K562 (cell line): ENCODE measurements around the gene BDKRB2. TPM values are rescaled to one million over a fixed set of nuclear protein-coding genes. Genes with fewer than 3 reads are reported as not detected.
A peak's percentile ranks its signal among the peaks of the same experiment; 100 is the strongest.

ENCODE experiments used
- DMBX1 ChIP-seq: fragments of 250-450 bp; sonication (Bioruptor Pico); IDR thresholded peaks from 2 replicates; pipeline ENCODE4 v1.8.0; 2022; ENCODE audit warnings: inconsistent platforms, mild to moderate bottlenecking, moderate library complexity, borderline replicate concordance
- E2F6 ChIP-seq, 2 experiments: IDR thresholded peaks; 2 replicates each; pipeline ENCODE4 v1.6.1; 2011; ENCODE audit warnings: borderline replicate concordance in 1 of 2, control low read depth in 1 of 2, low read depth in 1 of 2, low read length in 1 of 2, mild to moderate bottlenecking in 1 of 2, mixed read lengths in 1 of 2, moderate library complexity in 1 of 2; ENCODE audit not compliant: insufficient read depth in 1 of 2, insufficient read length in 1 of 2, poor library complexity in 1 of 2, severe bottlenecking in 1 of 2; ENCODE audit errors: extremely low read depth in 1 of 2
- MGA ChIP-seq: fragments of 450-650 bp; IDR thresholded peaks from 2 replicates; pipeline ENCODE4 v1.6.1; 2016; ENCODE audit warnings: mild to moderate bottlenecking, moderate library complexity
- MYC ChIP-seq, 2 experiments: fragments of 250-450 bp in 1 of 2; sonication (Bioruptor Pico) in 1 of 2; IDR thresholded peaks; 2 replicates each; pipeline versions ENCODE4 v1.5.1 to v1.6.1; 2012 to 2021; ENCODE audit warnings: low read depth in 2 of 2, borderline replicate concordance in 1 of 2, improper control_type of control experiment in 1 of 2, low read length in 1 of 2, mild to moderate bottlenecking in 1 of 2, moderate library complexity in 1 of 2
- RBM39 ChIP-seq: fragments of 200-400 bp; formaldehyde crosslinking; optimal IDR thresholded peaks from 2 replicates; pipeline ENCODE3; 2018; ENCODE audit warnings: low read depth, low read length
- TFAP4 ChIP-seq: sonication (generic); formaldehyde crosslinking; IDR thresholded peaks from 2 replicates; pipeline ENCODE4 v1.8.0; 2022; ENCODE audit warnings: missing genetic modification reagents, mild to moderate bottlenecking, moderate library complexity, borderline replicate concordance
- ZNF197 ChIP-seq: fragments of 200-800 bp; sonication (Bioruptor generic); IDR thresholded peaks from 2 replicates; pipeline ENCODE4 v1.6.1; 2016; ENCODE audit warnings: low read depth, missing genetic modification characterization, missing compliant biosample characterization
- ZNF224 ChIP-seq: sonication (generic); formaldehyde crosslinking; IDR thresholded peaks from 2 replicates; pipeline ENCODE4 v1.8.0; 2022; ENCODE audit warnings: mild to moderate bottlenecking, missing genetic modification reagents
- ZNF445 ChIP-seq: fragments of 250-450 bp; sonication (Bioruptor Pico); IDR thresholded peaks from 2 replicates; pipeline ENCODE4 v1.4.0; 2020; ENCODE audit warnings: low read depth, mild to moderate bottlenecking, moderate library complexity
- polyA plus RNA-seq, 8 experiments: library from polyadenylated mRNA; depleted of rRNA in 4 of 8; stranded (reverse) in 5 of 8; unstranded in 3 of 8; fragments of >200 nt; fragmentation: Nextera tagmentation in 2 of 8; fragmentation: Illumina TruSeq in 1 of 8; extraction: Ambion mirVana in 2 of 8; extraction: Trizol in 1 of 8; gene quantifications; 2 replicates each; pipeline versions ENCODE4 v1.2.1 to v1.2.3, GENCODE V29; 2011 to 2014; ENCODE audit warnings: inconsistent platforms in 1 of 8, missing spikeins in 1 of 8
- total RNA-seq, 7 experiments: library from RNA; depleted of rRNA in 6 of 7; stranded (reverse); fragments of >200 nt in 6 of 7; fragmentation: Illumina TruSeq in 2 of 7; extraction: Trizol in 2 of 7; gene quantifications; 2 replicates each; pipeline versions ENCODE4 v1.2.1 to v1.2.3, GENCODE V29; 2011 to 2021; ENCODE audit warnings: low replicate concordance in 1 of 7

BDKRB2 gene
- total and polyA plus RNA-seq, 9 of the 15 experiments (the other 6 are each of a cell fraction or from before 2014, with no cell fraction given): 0.02 TPM; not detected in 8

- TF ChIP-seq MGA (peak; percentile 65; the same call in 1 of the 2 replicates), ZNF224 (CRISPR knock-in tag) (no peak), TFAP4 (CRISPR knock-in tag) (peak; percentile 60; the same call in 1 of the 2 replicates), MYC (IDR thresholded peaks at IDR 0.05; ENCODE audit: low read depth, low read length) (peak; percentile 38; the same call in 1 of the 2 replicates), MYC (CRISPR knock-in tag; IDR thresholded peaks at IDR 0.05; ENCODE audit: borderline replicate concordance, low read depth) (no peak), DMBX1 (CRISPR knock-in tag) (no peak), ZNF197 (CRISPR knock-in tag) (no peak), E2F6 (IDR thresholded peaks at IDR 0.05; ENCODE audit: borderline replicate concordance in 1 of 2, extremely low read depth in 1 of 2, insufficient read depth in 1 of 2, insufficient read length in 1 of 2, low read depth in 1 of 2, low read length in 1 of 2, poor library complexity in 1 of 2, severe bottlenecking in 1 of 2) (peak in 1 of 2 experiments; percentile 57), ZNF445 (CRISPR knock-in tag) (no peak), RBM39 (no peak)
These were observed 47.8 kb downstream of the BDKRB2 start (continued) for GRCh38 chr14:96252323-96252998.
